ENCODE results near the gene UCN.

- TF ChIP-seq CTCF (IDR thresholded peaks at IDR 0.05; ENCODE audit: borderline replicate concordance, extremely low read depth, low read length, poor library complexity, severe bottlenecking) (no peak), EZH2 (IDR thresholded peaks at IDR 0.05; ENCODE audit: borderline replicate concordance, low read depth, low read length, severe bottlenecking) (no peak)
These were observed 5.8 kb upstream of the UCN start for GRCh38 chr2:27313882-27314645.
